GM12878 (cell line): ENCODE measurements around the gene RNF113B. TPM values are rescaled to one million over a fixed set of nuclear protein-coding genes. Genes with fewer than 3 reads are reported as not detected.

Source experiments
- ATAC-seq: fragments of 200-7000 bp; cut with Tn5 transposase; 3 replicates; pipeline ENCODE4 v1.9.1; 2020; ENCODE audit warnings: mild to moderate bottlenecking, moderate library complexity
- BruUV-seq: library from RNA; stranded (reverse); fragments of 400-500 nt; replicated peaks from 2 replicates; lab custom pipeline; 2021; lab: Mats Ljungman, UMichigan
- CTCF ChIA-PET: fragments of 300-600 bp; sonication (Branson Sonifier 250); formaldehyde crosslinking; extraction: SDS; loops from one replicate; lab custom pipeline; 2021; ENCODE audit warnings: inconsistent platforms; lab: Yijun Ruan, JAX
- POLR2A ChIA-PET: fragments of 350-600 bp; formaldehyde crosslinking; extraction: SDS; loops from one replicate; lab custom pipeline; 2021; ENCODE audit warnings: inconsistent platforms; lab: Charles Lee
- RAD21 ChIA-PET: fragments of 300-600 bp; sonication (Branson Sonifier 250); formaldehyde crosslinking; loops from one replicate; lab custom pipeline; 2023; ENCODE audit warnings: antibody characterized with exemption; ENCODE audit not compliant: unreplicated experiment; lab: Charles Lee
- SMC1A ChIA-PET: fragments of 300-600 bp; sonication (Branson Sonifier 250); formaldehyde crosslinking; loops from one replicate; lab custom pipeline; 2023; ENCODE audit not compliant: unreplicated experiment, uncharacterized antibody; lab: Charles Lee
- DNase-seq: peaks from one replicate; pipeline ENCODE4 v3.0.0-alpha.2; 2011; ENCODE audit warnings: low read depth, low spot score
- FAIRE-seq: peaks from 3 replicates; lab custom pipeline; 2011; peaks lifted over from hg19 to GRCh38; lab: Jason Lieb, UNC
- H2AFZ ChIP-seq: 2 replicates; pipeline ENCODE4 v1.6.0; 2011; ENCODE audit warnings: low read depth, low read length, control low read depth; ENCODE audit not compliant: control insufficient read depth
- H3K27ac ChIP-seq: 2 replicates; pipeline ENCODE4 v1.5.1; 2011; ENCODE audit warnings: control low read depth; ENCODE audit not compliant: control insufficient read depth, insufficient read depth
- H3K27me3 ChIP-seq, 2 experiments: replicated peaks in 1 of 2; 2 replicates each; pipeline versions ENCODE4 v1.6.0 to v1.6.1; 2011; ENCODE audit warnings: low read length in 1 of 2; ENCODE audit not compliant: control insufficient read depth in 2 of 2, insufficient read depth in 2 of 2
- H3K36me3 ChIP-seq, 2 experiments: 2 replicates each; pipeline ENCODE4 v1.5.1; 2011; ENCODE audit warnings: low read length in 1 of 2; ENCODE audit not compliant: control insufficient read depth in 2 of 2, insufficient read depth in 2 of 2
- H3K4me1 ChIP-seq: 2 replicates; pipeline ENCODE4 v1.6.1; 2011; ENCODE audit warnings: mild to moderate bottlenecking, low read length, moderate library complexity, mixed read lengths; ENCODE audit not compliant: control insufficient read depth, insufficient read depth
- H3K4me2 ChIP-seq: 2 replicates; pipeline ENCODE4 v1.6.0; 2011; ENCODE audit warnings: control low read depth; ENCODE audit not compliant: control insufficient read depth, insufficient read depth
- H3K4me3 ChIP-seq: fragments of 200-600 bp; sonication (generic); 2 replicates; pipeline ENCODE4 v1.5.1; 2016
- H3K79me2 ChIP-seq: 2 replicates; pipeline ENCODE4 v1.6.0; 2011; ENCODE audit warnings: low read length; ENCODE audit not compliant: control insufficient read depth, insufficient read depth
- H3K9ac ChIP-seq: 2 replicates; pipeline ENCODE4 v1.8.0; 2011; ENCODE audit warnings: low read length, control low read depth, mixed read lengths; ENCODE audit not compliant: control insufficient read depth, insufficient read depth
- H3K9me3 ChIP-seq: replicated peaks from 3 replicates; pipeline ENCODE4 v1.5.1; 2011; ENCODE audit warnings: mild to moderate bottlenecking, low read length; ENCODE audit not compliant: control insufficient read depth, insufficient read depth
- H4K20me1 ChIP-seq: 2 replicates; pipeline ENCODE4 v1.6.0; 2011; ENCODE audit not compliant: control insufficient read depth, insufficient read depth
- BCLAF1 ChIP-seq: fragments of 450-650 bp; IDR thresholded peaks from 2 replicates; pipeline ENCODE4 v1.6.1; 2017; ENCODE audit warnings: antibody characterized with exemption, mild to moderate bottlenecking, moderate library complexity
- BRCA1 ChIP-seq: IDR thresholded peaks from 2 replicates; pipeline ENCODE4 v1.6.1; 2011; ENCODE audit warnings: low read depth, low read length, improper control_type of control experiment
- CTCF ChIP-seq, 3 experiments: IDR thresholded peaks in 2 of 3; conservative IDR thresholded peaks in 1 of 3; 2 replicates each; pipeline ENCODE4 v1.5.1; 2011; ENCODE audit warnings: low read depth in 3 of 3, low read length in 3 of 3, mild to moderate bottlenecking in 3 of 3, control low read depth in 2 of 3, moderate library complexity in 2 of 3, inconsistent platforms in 1 of 3, mixed read lengths in 1 of 3; ENCODE audit not compliant: control insufficient read depth in 2 of 3, insufficient read depth in 1 of 3; ENCODE audit errors: extremely low read depth in 1 of 3
- EED ChIP-seq: sonication (generic); IDR thresholded peaks from 2 replicates; pipeline ENCODE4 v1.6.1; 2016; ENCODE audit warnings: antibody characterized with exemption, low read depth
- GABPA ChIP-seq: IDR thresholded peaks from 2 replicates; pipeline ENCODE4 v1.6.1; 2014; ENCODE audit warnings: antibody characterized with exemption, low read depth, mild to moderate bottlenecking, inconsistent platforms
- MYB ChIP-seq: fragments of 150-350 bp; IDR thresholded peaks from 2 replicates; pipeline ENCODE4 v1.6.1; 2014; ENCODE audit warnings: mild to moderate bottlenecking, low read depth, low read length, borderline replicate concordance
- NKRF ChIP-seq: fragments of 450-650 bp; conservative IDR thresholded peaks from 2 replicates; pipeline ENCODE4 v1.6.1; 2017; ENCODE audit warnings: mild to moderate bottlenecking, moderate library complexity
- NR2C2 ChIP-seq: IDR thresholded peaks from 2 replicates; pipeline ENCODE4 v1.6.1; 2011; ENCODE audit warnings: borderline replicate concordance, low read depth; ENCODE audit not compliant: control insufficient read depth, insufficient read length
- SKIL ChIP-seq: fragments of 450-650 bp; IDR thresholded peaks from 2 replicates; pipeline ENCODE4 v1.6.1; 2017; ENCODE audit warnings: mild to moderate bottlenecking, low read depth, inconsistent platforms; ENCODE audit not compliant: poor library complexity, severe bottlenecking
- ZNF622 ChIP-seq: fragments of 450-650 bp; IDR thresholded peaks from 2 replicates; pipeline ENCODE4 v1.6.1; 2017; ENCODE audit warnings: mild to moderate bottlenecking, inconsistent platforms
- WGBS: methylation state at CpG from one replicate; pipeline ENCODE4 v1.1.6; 2016; ENCODE audit warnings: low lambda C conversion rate; ENCODE audit not compliant: insufficient replicate concordance, insufficient coverage; ENCODE audit errors: missing lambda C conversion rate; 5-methylcytosine and 5-hydroxymethylcytosine counted together
- in situ Hi-C: fragments of 300-500 bp; cut with MboI; formaldehyde crosslinking; loops from 9 replicates; pipeline ENCODE4 v1.14.3; 2018; ENCODE audit warnings: mixed read lengths
- intact Hi-C: fragments of 100-400 bp; cut with micrococcal nuclease; formaldehyde crosslinking; loops from one replicate; pipeline ENCODE4 v1.14.2; 2022; ENCODE audit not compliant: unreplicated experiment
- polyA plus RNA-seq, 11 experiments: library from polyadenylated mRNA; depleted of rRNA in 4 of 11; unstranded in 6 of 11; stranded (reverse) in 5 of 11; fragments of >200 nt; fragmentation: Nextera tagmentation in 4 of 11; fragmentation: Illumina TruSeq in 1 of 11; extraction: Ambion mirVana in 4 of 11; extraction: Trizol in 1 of 11; gene quantifications; 1 replicate in 1 of 11; 2 replicates in 10 of 11; pipeline versions ENCODE4 v1.2.1 to v1.2.3, GENCODE V29; 2011 to 2016; ENCODE audit warnings: inconsistent platforms in 2 of 11, missing spikeins in 2 of 11, low read depth in 1 of 11
- total RNA-seq, 4 experiments: library from RNA; depleted of rRNA in 3 of 4; stranded (reverse); fragments of >200 nt in 3 of 4; fragmentation: Illumina TruSeq in 1 of 4; extraction: Trizol in 1 of 4; gene quantifications; 2 replicates each; pipeline versions ENCODE4 v1.2.1 to v1.2.3, GENCODE V29; 2013 to 2021

RNF113B gene
- total and polyA plus RNA-seq, 10 of the 15 experiments (the other 5 are each of a cell fraction or from before 2014, with no cell fraction given) = not detected

GRCh38 chr13:98174307-98174706 lies 2.8 kb downstream of the RNF113B start:
- CTCF ChIA-PET = interaction anchor here (0.6 to 1.8 kb wide), 5 partner anchors 14 to 1908 kb away, joined by 3 to 4 read pairs (median 3); no protein-coding TSS in a partner anchor
- no peak for DNase-seq
- H3K9ac ChIP-seq = no peak overlapping the region
- no peaks in the 10 kb centered on the region; the same call in 2 of the 3 replicates for H3K9me3 ChIP-seq
- POLR2A ChIA-PET = interaction anchor here (0.6 to 1.1 kb wide), 2 partner anchors 42 to 739 kb away, joined by 3 read pairs; no protein-coding TSS in a partner anchor
- ATAC-seq = no peak
- H3K36me3 ChIP-seq = no peaks in the 10 kb centered on the region
- no peak overlapping the region for H3K4me2 ChIP-seq
- H4K20me1 ChIP-seq = no peaks in the 10 kb centered on the region
- no peak for FAIRE-seq
- 37% methylated on average over 7 of the region's 7 CpGs for WGBS
- no peak overlapping the region for H3K27ac ChIP-seq
- in situ Hi-C loops (no loop called here), intact Hi-C loops (no loop called here)
- SMC1A ChIA-PET = interaction anchor here (0.8 to 2.3 kb wide), 7 partner anchors 9 to 102 kb away, joined by 3 to 9 read pairs (median 4); no protein-coding TSS in a partner anchor
- BruUV-seq = no TSS peak
- H3K4me3 ChIP-seq = no peak overlapping the region
- no peaks in the 10 kb centered on the region for H3K27me3 ChIP-seq
- H3K4me1 ChIP-seq = no peaks in the 10 kb centered on the region
- H2AFZ ChIP-seq = no peak overlapping the region
- no peaks in the 10 kb centered on the region for H3K79me2 ChIP-seq
- RAD21 ChIA-PET = interaction anchor here (2.2 kb wide), 1 partner anchor 9 kb away, joined by 7 read pairs; no protein-coding TSS in a partner anchor
- no peak for TF ChIP-seq CTCF (IDR thresholded peaks at IDR 0.05 in 2 of 3, conservative IDR thresholded peaks at IDR 0.05 in 1 of 3; ENCODE audit: control insufficient read depth in 2 of 3, extremely low read depth in 1 of 3, insufficient read depth in 1 of 3, low read depth in 3 of 3, low read length in 3 of 3)
- TF ChIP-seq NR2C2 = no peak
- no peak for TF ChIP-seq MYB
- TF ChIP-seq BRCA1 = no peak
- no peak for TF ChIP-seq EED
- no peak for TF ChIP-seq BCLAF1
- TF ChIP-seq ZNF622 = no peak
- no peak for TF ChIP-seq GABPA
- no peak for TF ChIP-seq NKRF
- TF ChIP-seq SKIL = no peak
